Ovary (tissue), 9 donors: ENCODE measurements around the gene OCA2. TPM values are rescaled to one million over a fixed set of nuclear protein-coding genes. Genes with fewer than 3 reads are reported as not detected.

ENCODE experiments used
- DNase-seq, 5 donors: peaks; one replicate each; pipeline ENCODE4 v3.0.0-alpha.2; 2019 to 2020
- H3K27ac ChIP-seq, 2 donors: fragments of 200-600 bp; one replicate each; pipeline versions ENCODE4 v1.5.1 to v1.8.0; 2019 to 2022
- H3K27me3 ChIP-seq: fragments of 200-600 bp; one replicate; pipeline ENCODE4 v1.8.0; 2022
- H3K36me3 ChIP-seq: fragments of 200-600 bp; sonication (generic); one replicate; pipeline ENCODE4 v1.5.1; 2019
- H3K4me1 ChIP-seq: one replicate; pipeline ENCODE4 v1.8.1; 2013; ENCODE audit warnings: mild to moderate bottlenecking, moderate library complexity; ENCODE audit not compliant: insufficient read depth
- H3K4me3 ChIP-seq: fragments of 200-600 bp; sonication (generic); one replicate; pipeline ENCODE4 v1.5.1; 2017
- H3K9me3 ChIP-seq, 2 donors: fragments of 200-600 bp in 1 of 2; sonication (generic) in 1 of 2; one replicate each; pipeline versions ENCODE4 v1.5.1 to v1.8.1; 2013 to 2019; ENCODE audit warnings: mild to moderate bottlenecking in 1 of 2, moderate library complexity in 1 of 2
- CTCF ChIP-seq, 3 donors: fragments of 450-650 bp in 2 of 3; fragments of 200-600 bp in 1 of 3; IDR thresholded peaks; one replicate each; pipeline versions ENCODE4 v1.5.1 to v1.8.0; 2016 to 2022; ENCODE audit warnings: antibody characterized with exemption in 3 of 3, mild to moderate bottlenecking in 1 of 3
- EP300 ChIP-seq: sonication (generic); formaldehyde crosslinking; IDR thresholded peaks from one replicate; pipeline ENCODE4 v1.6.1; 2017; ENCODE audit warnings: antibody characterized with exemption
- POLR2A ChIP-seq: fragments of 450-650 bp; IDR thresholded peaks from one replicate; pipeline ENCODE4 v1.6.1; 2017; ENCODE audit warnings: antibody characterized with exemption, mild to moderate bottlenecking, moderate library complexity
- WGBS, 3 donors: extraction: QIAGEN DNeasy Blood & Tissue Kit in 1 of 3; methylation state at CpG; one replicate each; pipeline versions ENCODE4 v1.1.5 to v1.1.7; 2013 to 2017; 5-methylcytosine and 5-hydroxymethylcytosine counted together
- intact Hi-C, 4 donors: fragments of 100-400 bp; cut with DNase I; formaldehyde crosslinking; loops; one replicate each; pipeline versions ENCODE4 v1.11.0 to v1.15.1; 2022 to 2023
- polyA plus RNA-seq, 2 donors: library from polyadenylated mRNA; stranded (reverse); fragments of 200-250 nt in 1 of 2; fragments of 350-450 nt in 1 of 2; fragmentation: Illumina TruSeq in 1 of 2; extraction: RNeasy Lipid Tissue Mini Kit (QIAGEN cat#74804) in 1 of 2; gene quantifications; one replicate each; pipeline ENCODE4 v1.2.3, GENCODE V29; 2013 to 2014
- total RNA-seq, 7 donors: library from RNA; depleted of rRNA in 2 of 7; stranded (reverse); fragments of >200 nt in 2 of 7; fragmentation: NEBNext Ultra II Directional in 3 of 7; extraction: Animal tissue kit (Norgen Biotek cat#: 25700) in 3 of 7; gene quantifications; one replicate each; pipeline versions ENCODE4 v1.1.0 to v1.2.4, GENCODE V29; 2016 to 2023
- donor health status: DM: no; HTN: no; CAD: no; lungs with moderate emphysema.
- donor health status: DM: no; HTN: no; CAD: no.
- donor health status: Bipolar disorder and iron deficiency.
- donor health status: DM: yes; HTN: yes; CAD: no.
- donor health status: DM: no; HTN: no; CAD: no.
- donor health status: DM: yes; HTN: yes; CAD: no.

OCA2 gene
- total and polyA plus RNA-seq, 9 donors: 0.31 to 3.5 (median 0.68) TPM; not detected in 1

GRCh38 chr15:27805261-27806220 is 293.6 kb downstream of the OCA2 start:
- Histone ChIP-seq H3K27ac (no peak overlapping the region), H3K4me1 (no peaks in the 10 kb centered on the region), H3K27me3 (no peaks in the 10 kb centered on the region), H3K9me3 (no peaks in the 10 kb centered on the region), H3K4me3 (no peak overlapping the region), H3K36me3 (no peaks in the 10 kb centered on the region)
- DNase-seq: no peak
- TF ChIP-seq CTCF (IDR thresholded peaks at IDR 0.05) (no peak), POLR2A (no peak), EP300 (no peak)
- 94 to 95% (median 94%) methylated on average over 48 to 54 of the region's 54 CpGs for WGBS, 3 donors
- intact Hi-C loops: no loop called here

DNA sequence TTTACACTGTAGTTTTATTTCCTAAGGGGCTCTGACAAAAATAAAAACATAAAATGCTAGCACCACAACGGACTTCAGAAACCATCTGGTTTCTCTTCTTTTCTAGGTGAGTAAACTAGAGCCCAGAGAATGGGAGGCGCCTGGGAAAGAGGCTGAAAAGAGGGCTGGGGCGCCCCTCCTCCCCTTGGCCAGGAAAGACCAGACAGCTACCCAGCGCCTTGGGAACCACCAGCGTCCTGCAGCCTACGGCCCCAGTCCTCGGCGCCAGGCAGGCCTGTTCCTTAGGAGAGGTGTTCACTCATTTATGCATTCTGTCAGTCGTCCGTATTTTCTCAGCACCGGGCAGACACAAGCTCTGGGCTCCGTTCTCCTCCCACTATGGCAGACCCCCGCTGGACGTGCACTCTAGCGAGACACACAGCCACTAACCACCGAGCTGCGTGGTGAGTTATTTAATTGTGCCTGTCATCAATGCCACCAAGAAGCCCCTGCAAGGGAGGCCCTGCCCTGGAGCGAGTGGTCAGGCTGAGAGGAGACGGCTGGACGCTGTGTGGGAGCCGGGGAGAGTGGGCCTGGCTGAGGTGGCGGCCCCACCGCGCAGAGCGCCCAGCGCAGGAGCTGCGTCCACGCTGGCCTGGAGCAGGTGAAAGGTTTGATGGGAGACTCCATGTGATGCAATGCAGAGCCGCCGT is 294.4 kb downstream of the OCA2 start:
- no peak for TF ChIP-seq POLR2A
- no peak overlapping the region for H3K27ac ChIP-seq
- H3K27me3 ChIP-seq: no peaks in the 10 kb centered on the region
- no peaks in the 10 kb centered on the region for H3K36me3 ChIP-seq
- no peak for DNase-seq
- H3K4me1 ChIP-seq: no peaks in the 10 kb centered on the region
- no peaks in the 10 kb centered on the region for H3K9me3 ChIP-seq
- WGBS, 3 donors: 89 to 90% (median 89%) methylated on average over 30 of the region's 30 CpGs
- intact Hi-C loops: no loop called here
- no peak overlapping the region for H3K4me3 ChIP-seq

DNA sequence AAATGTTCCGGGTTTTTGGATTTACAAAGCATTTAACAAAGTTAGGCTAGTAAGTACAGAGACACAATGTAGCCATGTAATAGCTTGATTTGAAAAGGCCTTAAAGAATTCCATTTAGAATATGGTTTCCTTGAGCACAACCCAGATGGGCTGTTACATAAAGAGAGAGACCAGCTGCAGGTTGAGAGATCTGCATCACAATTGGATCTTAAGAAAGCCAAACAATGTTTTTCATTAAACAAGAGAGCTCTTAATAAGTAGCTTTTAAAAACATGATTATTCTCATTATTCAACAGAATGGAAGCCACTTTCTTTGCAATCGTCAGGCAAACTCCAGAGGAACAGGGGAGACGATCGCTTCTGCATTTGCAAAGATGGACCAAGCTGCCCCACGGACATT is 300.3 kb downstream of the OCA2 start:
- 84 to 89% (median 87%) methylated on average over 5 of the region's 5 CpGs for WGBS, 3 donors
- Histone ChIP-seq H3K9me3 (no peaks in the 10 kb centered on the region), H3K36me3 (no peaks in the 10 kb centered on the region), H3K27ac (no peak overlapping the region), H3K27me3 (no peaks in the 10 kb centered on the region), H3K4me3 (no peak overlapping the region), H3K4me1 (no peaks in the 10 kb centered on the region)
- no peak for DNase-seq
- intact Hi-C loops: no loop called here
- TF ChIP-seq POLR2A: no peak
- no peak for TF ChIP-seq CTCF (IDR thresholded peaks at IDR 0.05)
- TF ChIP-seq EP300: no peak

GRCh38 chr15:27797765-27798164 is 301.4 kb downstream of the OCA2 start:
- Histone ChIP-seq H3K27me3 (no peaks in the 10 kb centered on the region), H3K27ac (no peak overlapping the region), H3K9me3 (no peaks in the 10 kb centered on the region), H3K36me3 (no peaks in the 10 kb centered on the region), H3K4me1 (no peaks in the 10 kb centered on the region), H3K4me3 (no peak overlapping the region)
- TF ChIP-seq POLR2A (no peak), EP300 (no peak), CTCF (IDR thresholded peaks at IDR 0.05) (no peak)
- WGBS, 3 donors: 68 to 78% (median 69%) methylated on average over 8 of the region's 8 CpGs
- DNase-seq: no peak
- intact Hi-C loops: loop anchor here in 1 of 4 donors (2.0 kb wide), 1 partner anchor 19 kb away; no protein-coding TSS in a partner anchor
